ENCODE data around the gene MYL4.

DNA sequence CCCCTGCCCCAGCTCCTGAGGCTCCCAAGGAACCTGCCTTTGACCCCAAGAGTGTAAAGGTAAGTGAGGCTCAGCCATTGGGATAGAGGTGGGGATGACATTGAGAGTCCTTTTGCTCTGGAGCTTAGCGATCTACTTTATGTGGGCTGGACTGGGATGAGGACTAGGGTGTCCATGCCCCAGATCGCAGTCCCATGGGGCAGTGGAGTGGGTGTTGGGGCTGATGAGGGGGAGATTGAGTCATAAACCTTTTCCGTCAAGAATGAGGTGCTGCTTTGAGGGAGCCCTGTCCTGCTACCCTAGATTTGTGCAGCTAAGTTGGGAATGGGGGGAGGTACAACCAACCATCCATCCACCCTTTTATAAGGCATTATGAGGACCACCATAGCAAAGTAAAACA is 351 bp downstream of the MYL4 start:
- TF ChIP-seq POLR2A (IDR thresholded peaks at IDR 0.05; ENCODE audit: low read depth, low read length): no peak
- no peak for TF ChIP-seq TAF1 (IDR thresholded peaks at IDR 0.05; ENCODE audit: low read depth, low read length)
- TF ChIP-seq PAX5 (IDR thresholded peaks at IDR 0.05; ENCODE audit: insufficient read depth, low read length, severe bottlenecking): no peak
